Hepatic stellate cell (primary cell): ENCODE measurements around the gene INO80.

ENCODE experiments used
- DNase-seq: peaks from one replicate; pipeline ENCODE4 v3.0.0; 2011; ENCODE audit warnings: low spot score

INO80 gene

GRCh38 chr15:41042851-41043250 lies 73.2 kb downstream of the INO80 start:
- DNase-seq = no peak

- no peak for DNase-seq
Measured at GRCh38 chr15:41039121-41039520, 77.0 kb downstream of the INO80 start.

- no peak for DNase-seq
Measured at GRCh38 chr15:41032079-41032328, 84.1 kb downstream of the INO80 start.

DNA sequence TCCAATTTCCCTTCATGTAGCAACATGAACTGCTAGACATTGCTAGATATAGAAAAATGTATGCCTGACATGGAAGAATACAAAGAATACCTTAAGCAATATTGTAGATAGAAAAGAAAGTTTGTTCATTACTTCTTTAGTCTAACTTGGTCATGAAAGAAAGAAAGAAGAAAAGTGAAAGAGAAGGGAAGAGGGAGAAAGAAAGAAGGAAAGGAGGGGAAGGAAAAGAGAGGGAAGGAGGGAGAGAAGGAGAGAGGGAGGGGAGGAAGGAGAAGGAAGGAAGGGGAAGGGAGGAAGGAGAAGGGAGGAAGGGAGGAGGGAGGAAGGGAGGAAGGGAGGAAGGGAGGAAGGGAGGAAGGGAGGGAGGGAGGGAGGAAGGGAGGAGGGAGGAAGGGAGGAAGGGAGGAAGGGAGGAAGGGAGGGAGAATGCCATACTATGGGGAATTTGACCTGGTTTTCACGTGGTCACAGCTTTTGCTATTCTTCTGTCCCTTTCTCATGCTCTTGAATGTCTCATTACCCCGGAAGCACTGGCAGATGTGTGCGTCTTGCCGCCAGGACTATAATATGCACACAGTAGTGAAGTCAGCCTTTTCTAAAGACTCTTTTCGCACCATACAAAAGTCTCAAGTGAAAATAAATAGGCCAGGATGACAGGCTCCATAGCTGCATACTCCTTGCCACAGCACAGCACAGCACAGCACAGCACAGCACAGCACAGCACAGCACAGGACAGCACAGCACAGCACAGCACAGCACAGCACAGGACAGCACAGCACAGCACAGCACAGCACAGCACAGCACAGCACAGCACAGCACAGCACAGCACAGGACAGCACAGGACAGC lies 84.6 kb downstream of the INO80 start:
- DNase-seq = no peak

GRCh38 chr15:41028853-41029252 lies 87.2 kb downstream of the INO80 start:
- DNase-seq = no peak

GRCh38 chr15:41025393-41025792 lies 90.7 kb downstream of the INO80 start:
- no peak for DNase-seq

DNA sequence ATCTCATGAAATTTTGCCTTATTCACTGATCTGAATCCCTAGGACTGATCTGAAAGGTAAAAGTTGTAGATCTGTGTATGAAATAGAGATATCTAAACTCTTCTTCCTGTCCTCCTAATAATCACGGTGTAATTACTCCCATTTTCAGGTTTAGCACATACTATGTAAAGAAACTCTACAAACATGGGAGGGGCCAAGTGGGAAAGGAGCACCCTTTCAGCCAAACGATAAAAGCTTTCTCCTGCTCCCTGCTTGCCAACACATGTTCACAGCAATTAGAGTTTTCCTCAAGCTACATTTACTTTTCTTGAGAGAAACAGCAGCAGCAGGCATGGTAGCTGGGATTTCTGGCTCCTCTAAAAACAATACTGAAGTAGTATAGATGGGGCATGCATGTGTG lies 91.2 kb downstream of the INO80 start:
- DNase-seq = no peak

- DNase-seq = peak; percentile 57
Measured at GRCh38 chr15:41024131-41024530, 91.9 kb downstream of the INO80 start.

- peak; percentile 48 for DNase-seq
Measured at GRCh38 chr15:41022487-41023090, 93.5 kb downstream of the INO80 start.

DNA sequence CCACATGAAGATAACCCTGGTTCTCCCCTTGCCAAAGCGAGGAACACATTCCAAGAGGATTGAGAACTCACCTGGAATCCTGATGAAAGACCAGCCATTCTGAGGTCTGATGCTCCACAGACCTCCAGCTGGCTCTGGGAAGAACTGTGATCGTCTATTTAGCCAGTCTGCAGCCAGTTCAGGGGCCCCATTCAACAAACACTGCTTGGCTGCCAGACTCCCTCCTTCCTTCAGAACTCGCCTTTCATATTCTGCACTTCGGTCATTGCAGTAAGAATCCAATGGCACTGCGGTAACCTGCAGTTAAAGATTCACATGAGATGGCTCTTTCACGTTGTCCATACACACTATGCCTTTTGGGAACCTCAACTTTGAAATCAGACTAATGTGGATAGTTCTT lies 95.3 kb downstream of the INO80 start:
- DNase-seq = no peak

- no peak for DNase-seq
Measured at GRCh38 chr15:41020311-41020710, 95.8 kb downstream of the INO80 start.

GRCh38 chr15:41019174-41019573 lies 96.9 kb downstream of the INO80 start:
- DNase-seq = no peak

DNA sequence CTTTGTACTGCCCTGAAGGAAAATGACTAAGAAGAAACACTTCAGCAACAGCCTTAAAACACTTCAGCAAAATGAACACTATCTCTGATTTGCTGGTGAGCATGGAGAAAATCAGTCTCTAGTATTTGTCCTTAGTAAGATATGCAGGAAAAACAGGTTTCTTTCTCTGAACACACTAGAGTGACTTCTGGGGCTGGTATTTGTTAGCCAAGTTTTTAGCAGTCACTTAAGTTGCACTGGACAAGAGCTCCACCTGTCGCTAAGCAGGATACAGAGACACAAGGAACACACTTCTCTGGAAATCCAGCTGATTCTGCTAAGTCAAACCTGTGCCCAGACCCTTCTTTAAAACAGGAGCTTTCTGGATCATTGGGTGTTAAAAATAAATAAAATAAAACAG lies 97.5 kb downstream of the INO80 start:
- DNase-seq = no peak

GRCh38 chr15:41017066-41017735 lies 98.9 kb downstream of the INO80 start:
- DNase-seq = no peak

DNA sequence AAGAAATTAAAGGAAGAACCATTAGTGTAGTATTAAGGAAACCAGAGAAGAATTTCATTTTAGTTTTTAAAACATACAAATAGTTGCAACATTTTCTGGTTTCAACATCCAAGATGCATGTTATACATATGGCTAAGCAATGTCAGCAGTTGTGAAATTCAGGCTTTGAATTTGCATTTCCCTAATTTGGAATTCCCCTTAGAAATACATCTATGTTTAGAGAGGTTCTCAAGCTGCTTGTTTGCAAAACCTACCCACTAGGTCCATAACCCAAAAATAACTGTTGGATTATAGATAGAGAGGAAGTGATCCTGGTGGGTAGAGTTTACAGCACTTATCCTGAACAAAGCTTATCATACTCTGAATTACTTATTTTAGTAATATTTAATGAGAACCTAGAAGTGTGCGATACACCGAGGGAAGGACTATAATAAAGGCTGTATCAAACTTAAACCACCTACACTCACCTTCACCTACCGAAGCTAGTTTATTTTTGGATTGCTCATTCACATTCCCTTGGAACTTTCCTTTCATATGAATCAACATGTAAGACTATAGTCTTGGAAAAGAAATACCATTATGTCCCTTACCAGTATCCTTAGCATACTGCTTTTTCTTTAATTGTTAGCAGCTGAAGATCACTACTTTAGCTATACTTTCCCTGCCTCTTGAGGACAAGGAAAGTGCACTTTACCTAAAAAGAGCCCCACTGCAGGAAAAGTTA lies 102.2 kb downstream of the INO80 start:
- DNase-seq = no peak

DNA sequence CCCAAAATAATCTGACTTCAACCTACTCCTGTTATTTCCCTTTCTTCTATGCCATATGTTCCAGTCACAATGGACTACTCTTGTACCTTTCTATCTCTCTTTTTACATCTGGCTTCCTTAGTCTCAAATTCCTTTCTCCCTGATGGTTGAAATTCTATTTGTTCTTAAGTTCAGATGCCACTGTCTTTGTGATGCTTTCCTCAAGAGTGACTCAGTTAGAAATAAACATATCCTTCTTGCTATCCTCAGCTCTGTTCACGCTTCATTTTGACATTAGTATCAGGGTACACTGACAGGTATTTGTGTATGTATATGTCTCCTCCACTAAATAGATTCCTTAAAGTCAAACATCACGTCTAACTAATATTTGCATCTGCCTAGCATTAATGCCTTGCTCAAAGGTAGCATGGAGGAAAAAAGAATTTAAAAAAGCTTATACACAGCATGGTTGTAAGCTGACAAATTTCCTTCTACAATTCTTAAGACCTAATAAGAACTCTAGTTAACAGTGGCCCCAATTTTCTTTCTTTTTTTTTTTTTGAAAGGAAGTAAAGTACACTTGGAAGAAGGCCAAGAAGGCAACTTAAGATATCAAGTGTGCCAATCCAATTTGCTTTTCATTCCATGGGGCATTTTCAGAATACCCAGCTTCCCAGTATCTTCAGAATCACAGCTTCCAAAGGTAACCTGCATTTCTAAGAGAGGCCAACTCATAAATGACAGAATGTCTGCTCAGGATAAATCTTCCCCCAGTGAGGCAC lies 104.8 kb downstream of the INO80 start:
- DNase-seq = no peak

- DNase-seq = no peak
Measured at GRCh38 chr15:41010345-41010744, 105.7 kb downstream of the INO80 start.

DNA sequence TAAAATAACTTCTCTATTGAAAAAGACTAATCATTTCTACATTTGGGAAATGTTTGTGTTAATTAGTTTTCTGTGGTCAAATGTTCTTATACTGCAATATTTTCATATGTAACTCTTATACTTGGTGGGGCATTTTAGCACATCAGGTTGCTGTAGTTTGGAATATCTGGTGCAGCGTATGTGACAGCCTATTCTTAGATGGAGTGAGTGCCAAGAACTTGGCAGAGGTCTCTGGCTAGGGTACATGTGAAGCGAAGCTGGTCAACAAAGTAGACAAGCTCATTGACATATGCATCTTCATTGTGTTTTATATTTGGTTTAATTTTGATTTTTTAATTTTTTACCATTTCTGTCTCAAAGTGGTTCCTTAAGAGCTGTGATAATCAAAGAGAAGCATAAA lies 109.6 kb downstream of the INO80 start:
- no peak for DNase-seq

- no peak for DNase-seq
Measured at GRCh38 chr15:41004490-41004889, 111.6 kb downstream of the INO80 start.

- no peak for DNase-seq
Measured at GRCh38 chr15:41001524-41002214, 114.4 kb downstream of the INO80 start.

DNA sequence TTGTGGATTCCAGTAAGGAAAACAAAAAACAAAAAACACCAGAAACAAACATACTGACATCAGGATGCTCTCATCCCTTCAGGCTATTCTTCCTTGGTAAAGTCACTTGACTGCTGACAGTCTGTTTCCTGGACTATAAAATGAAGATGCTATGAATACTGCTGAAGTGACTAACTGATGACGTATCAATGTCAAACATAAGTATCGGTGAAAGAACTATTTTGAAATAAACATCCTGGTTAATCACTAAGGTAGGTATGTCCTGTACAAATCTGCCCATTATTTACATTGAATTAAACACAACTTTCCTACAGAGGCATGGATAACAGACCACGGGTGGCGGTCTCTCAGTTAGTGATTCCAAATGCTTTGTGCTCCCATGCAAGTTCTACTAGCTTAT lies 116.9 kb downstream of the INO80 start:
- DNase-seq = peak; percentile 38
